Progenitor cell of endocrine pancreas (in vitro differentiated cells): ENCODE measurements around the gene CNOT3. TPM values are rescaled to one million over a fixed set of nuclear protein-coding genes. Genes with fewer than 3 reads are reported as not detected.

ENCODE experiments used
- DNase-seq: peaks from one replicate; pipeline ENCODE4 v3.0.0; 2021; ENCODE audit warnings: low spot score; ENCODE audit not compliant: unreplicated experiment
- H3K27ac Mint-ChIP-seq: 2 replicates; pipeline ENCODE4 v1.8.0; 2021; ENCODE audit warnings: mild to moderate bottlenecking, moderate library complexity, mixed read lengths
- H3K27me3 Mint-ChIP-seq: 2 replicates; pipeline ENCODE4 v1.8.0; 2021; ENCODE audit warnings: mixed read lengths
- H3K36me3 Mint-ChIP-seq: 2 replicates; pipeline ENCODE4 v1.8.0; 2022; ENCODE audit warnings: mixed read lengths; ENCODE audit not compliant: insufficient read depth
- H3K4me1 Mint-ChIP-seq: 2 replicates; pipeline ENCODE4 v1.8.0; 2021; ENCODE audit warnings: low read depth, mixed read lengths
- H3K4me3 Mint-ChIP-seq: 2 replicates; pipeline ENCODE4 v1.8.0; 2021; ENCODE audit warnings: low read depth, mild to moderate bottlenecking, moderate library complexity, mixed read lengths
- H3K9me3 Mint-ChIP-seq: 2 replicates; pipeline ENCODE4 v1.8.0; 2021; ENCODE audit warnings: low read depth, mixed read lengths
- total RNA-seq: library from RNA; stranded (reverse); gene quantifications from 2 replicates; pipeline ENCODE4 v1.2.1, GENCODE V29; 2021
- TF ChIP-seq, protein P1 (sequence below): fragments of 200-600 bp; sonication (generic); IDR thresholded peaks from one replicate; pipeline ENCODE4 v1.5.0; 2021; ENCODE audit warnings: antibody characterized with exemption, mild to moderate bottlenecking; ENCODE audit not compliant: unreplicated experiment

Gene CNOT3
- total RNA-seq, 1 donor from 2014 or later: 77.3 TPM

DNA sequence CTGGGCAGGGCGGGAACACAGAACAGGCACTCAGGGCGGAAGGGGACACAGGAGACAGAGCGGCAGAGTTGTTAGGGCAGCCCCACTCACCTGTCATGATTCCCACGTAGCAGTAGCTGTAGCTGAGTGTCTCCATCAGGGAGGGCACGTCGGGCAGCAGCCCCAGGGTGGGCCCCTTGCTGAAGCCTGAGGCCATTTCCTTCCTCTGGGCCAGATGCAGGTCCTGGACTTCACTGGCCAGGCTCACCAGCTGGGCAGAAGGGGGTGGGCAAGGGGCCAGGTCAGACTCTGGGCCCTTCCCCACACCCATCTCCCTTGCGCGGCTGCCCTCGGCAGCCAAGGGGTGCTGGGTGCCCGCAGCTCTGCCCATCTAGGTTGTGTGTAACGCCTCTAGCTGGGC lies 45.9 kb downstream of the CNOT3 start:
- H3K27ac Mint-ChIP-seq: no peak overlapping the region
- no peak for DNase-seq
- H3K4me3 Mint-ChIP-seq: no peak overlapping the region
- H3K9me3 Mint-ChIP-seq: no peaks in the 10 kb centered on the region
- no peaks in the 10 kb centered on the region for H3K27me3 Mint-ChIP-seq
- TF ChIP-seq, protein P1, sequence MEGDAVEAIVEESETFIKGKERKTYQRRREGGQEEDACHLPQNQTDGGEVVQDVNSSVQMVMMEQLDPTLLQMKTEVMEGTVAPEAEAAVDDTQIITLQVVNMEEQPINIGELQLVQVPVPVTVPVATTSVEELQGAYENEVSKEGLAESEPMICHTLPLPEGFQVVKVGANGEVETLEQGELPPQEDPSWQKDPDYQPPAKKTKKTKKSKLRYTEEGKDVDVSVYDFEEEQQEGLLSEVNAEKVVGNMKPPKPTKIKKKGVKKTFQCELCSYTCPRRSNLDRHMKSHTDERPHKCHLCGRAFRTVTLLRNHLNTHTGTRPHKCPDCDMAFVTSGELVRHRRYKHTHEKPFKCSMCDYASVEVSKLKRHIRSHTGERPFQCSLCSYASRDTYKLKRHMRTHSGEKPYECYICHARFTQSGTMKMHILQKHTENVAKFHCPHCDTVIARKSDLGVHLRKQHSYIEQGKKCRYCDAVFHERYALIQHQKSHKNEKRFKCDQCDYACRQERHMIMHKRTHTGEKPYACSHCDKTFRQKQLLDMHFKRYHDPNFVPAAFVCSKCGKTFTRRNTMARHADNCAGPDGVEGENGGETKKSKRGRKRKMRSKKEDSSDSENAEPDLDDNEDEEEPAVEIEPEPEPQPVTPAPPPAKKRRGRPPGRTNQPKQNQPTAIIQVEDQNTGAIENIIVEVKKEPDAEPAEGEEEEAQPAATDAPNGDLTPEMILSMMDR: no peak
- H3K4me1 Mint-ChIP-seq: peaks cover 7% of the 10 kb centered on the region
- peaks cover 12% of the 10 kb centered on the region for H3K36me3 Mint-ChIP-seq

DNA sequence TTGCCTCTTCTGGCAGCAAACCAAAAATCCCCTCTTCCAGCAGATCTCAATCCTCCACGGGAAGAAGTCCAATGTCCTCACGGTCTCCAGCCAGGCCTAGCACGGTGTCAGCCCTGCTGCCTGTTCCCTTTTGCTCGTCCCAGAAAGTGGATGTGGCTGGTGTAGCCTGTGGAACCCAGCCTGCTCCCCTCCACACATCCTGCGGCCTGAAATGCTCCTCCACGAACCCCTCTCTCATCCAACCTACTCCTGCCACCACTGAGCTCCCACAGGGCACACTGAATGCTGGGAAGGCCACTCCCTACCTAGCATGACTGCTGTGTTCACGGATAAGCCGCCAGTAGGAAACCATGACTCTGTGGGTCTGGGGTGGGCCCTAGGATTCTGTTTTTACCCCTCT lies 48.8 kb downstream of the CNOT3 start:
- DNase-seq: no peak
- no peak overlapping the region for H3K4me3 Mint-ChIP-seq
- H3K9me3 Mint-ChIP-seq: no peaks in the 10 kb centered on the region
- H3K36me3 Mint-ChIP-seq: peaks cover 6% of the 10 kb centered on the region
- peaks cover 5% of the 10 kb centered on the region for H3K4me1 Mint-ChIP-seq
- H3K27me3 Mint-ChIP-seq: no peaks in the 10 kb centered on the region
- TF ChIP-seq, protein P1: no peak
- no peak overlapping the region for H3K27ac Mint-ChIP-seq

DNA sequence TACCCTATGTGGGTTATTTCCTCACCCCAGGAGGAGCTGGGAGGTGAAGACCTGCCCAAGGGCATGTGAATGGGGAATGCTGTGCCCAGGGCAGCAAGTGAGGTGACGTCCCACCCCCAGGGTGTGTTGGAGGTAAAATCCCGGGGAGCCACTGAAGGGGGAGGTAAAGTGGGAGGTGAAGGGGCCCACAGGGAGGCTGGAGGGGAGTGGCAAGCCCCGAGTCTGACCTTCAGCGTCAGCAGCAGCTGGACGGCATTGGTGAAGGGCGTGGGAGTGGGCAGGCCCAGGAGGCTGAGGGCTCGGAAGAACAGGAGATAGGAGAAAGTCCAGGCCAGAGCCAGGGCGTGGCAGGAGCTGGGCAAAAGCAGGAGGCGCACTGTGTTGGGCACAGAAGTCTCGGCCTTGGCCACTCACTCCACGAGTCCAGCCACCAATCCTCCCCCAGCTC lies 49.4 kb downstream of the CNOT3 start:
- H3K27ac Mint-ChIP-seq: no peak overlapping the region
- H3K4me1 Mint-ChIP-seq: peaks cover 10% of the 10 kb centered on the region
- no peak for DNase-seq
- H3K27me3 Mint-ChIP-seq: no peaks in the 10 kb centered on the region
- H3K4me3 Mint-ChIP-seq: peak overlapping the region; percentile 86
- TF ChIP-seq, protein P1: no peak
- peaks cover 6% of the 10 kb centered on the region for H3K36me3 Mint-ChIP-seq
- H3K9me3 Mint-ChIP-seq: no peaks in the 10 kb centered on the region

DNA sequence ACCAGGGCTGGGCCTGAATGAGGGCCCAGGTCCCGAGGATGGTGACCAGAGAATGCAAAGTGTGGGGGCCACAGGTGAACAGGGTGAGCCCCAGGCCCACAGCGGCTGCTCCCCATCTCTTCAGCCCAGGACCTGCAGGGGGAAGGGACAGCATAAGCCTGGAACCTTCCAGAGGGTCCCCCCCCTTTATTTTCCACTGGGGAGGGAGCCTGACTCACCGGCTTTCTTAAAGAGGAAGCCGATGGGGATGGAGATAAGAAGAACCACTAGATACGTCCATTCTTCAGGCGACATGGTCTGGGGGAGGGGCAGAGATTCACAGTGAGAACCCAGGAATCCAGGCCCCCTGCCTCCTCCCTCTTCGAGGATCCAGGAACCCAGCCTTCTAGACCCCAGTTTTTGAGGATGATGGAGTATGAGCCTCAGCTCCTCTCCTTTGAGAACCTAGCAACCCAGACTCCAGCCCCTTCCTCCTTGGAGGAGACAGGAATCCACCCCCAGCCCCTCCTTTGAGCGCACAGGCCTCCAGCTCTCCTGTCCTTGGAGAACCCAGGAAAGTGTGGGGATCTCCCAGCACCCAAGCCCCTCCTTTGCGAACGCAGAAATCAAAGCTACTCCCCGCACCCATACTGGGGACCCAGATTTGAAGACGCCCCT lies 50.8 kb downstream of the CNOT3 start:
- DNase-seq: no peak
- no peaks in the 10 kb centered on the region for H3K27me3 Mint-ChIP-seq
- H3K4me3 Mint-ChIP-seq: peak overlapping the region; percentile 86
- H3K36me3 Mint-ChIP-seq: peaks cover 11% of the 10 kb centered on the region
- TF ChIP-seq, protein P1: no peak
- H3K4me1 Mint-ChIP-seq: peaks cover 17% of the 10 kb centered on the region
- no peaks in the 10 kb centered on the region for H3K9me3 Mint-ChIP-seq
- H3K27ac Mint-ChIP-seq: peak overlapping the region; percentile 94

DNA sequence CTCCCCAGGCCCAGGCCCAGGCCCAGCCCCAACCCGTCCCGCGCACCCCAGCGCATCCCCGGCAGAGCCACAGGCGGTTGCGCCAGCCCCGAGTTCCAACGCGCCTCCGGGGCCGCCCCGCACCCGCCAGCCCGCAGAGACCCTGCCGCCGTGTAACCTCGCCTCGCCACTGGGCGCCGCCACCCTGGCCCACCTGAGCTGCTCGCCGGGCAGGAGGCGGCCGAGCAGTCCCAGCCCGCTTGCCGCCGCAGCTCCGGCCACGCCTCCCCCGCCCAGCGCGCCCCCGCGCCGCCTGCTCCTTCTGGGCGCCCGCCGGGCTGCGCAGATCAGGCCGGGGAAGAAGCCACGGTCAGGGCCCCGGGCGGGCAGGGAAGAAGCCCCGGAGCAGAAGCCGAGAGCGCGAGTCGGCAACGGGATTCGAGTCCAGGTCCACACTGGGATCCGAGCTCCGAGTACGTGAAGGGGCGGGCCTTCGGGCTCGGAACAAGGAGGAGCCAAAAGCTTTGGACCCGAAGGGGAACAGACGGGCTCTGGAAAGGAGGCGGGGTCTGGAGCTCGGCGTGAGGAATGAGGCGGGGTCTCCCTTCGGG lies 51.7 kb downstream of the CNOT3 start, which contains the start of gene MBOAT7:
Gene MBOAT7 (minus strand): TSS at position 436 of the 590 bp plus-strand sequence. CDS start 1,072 bp downstream, outside the sequence.
- peak within 1 kb of the TSS; percentile 99 for H3K27ac Mint-ChIP-seq
- H3K36me3 Mint-ChIP-seq: peaks cover 10% of the 10 kb centered on the region
- H3K27me3 Mint-ChIP-seq: no peaks in the 10 kb centered on the region
- peak; percentile 88 for DNase-seq
- H3K9me3 Mint-ChIP-seq: no peaks in the 10 kb centered on the region
- peak within 1 kb of the TSS; percentile 88 for H3K4me3 Mint-ChIP-seq
- TF ChIP-seq, protein P1: peak; percentile 61
- H3K4me1 Mint-ChIP-seq: peaks cover 17% of the 10 kb centered on the region
